ENCODE measurements around the gene PARP4.
"Not testable (repeated sequence)": the region's sequence is repeated elsewhere in the genome, so short reads cannot be mapped to it uniquely, and the experiment has no call there.

DNA sequence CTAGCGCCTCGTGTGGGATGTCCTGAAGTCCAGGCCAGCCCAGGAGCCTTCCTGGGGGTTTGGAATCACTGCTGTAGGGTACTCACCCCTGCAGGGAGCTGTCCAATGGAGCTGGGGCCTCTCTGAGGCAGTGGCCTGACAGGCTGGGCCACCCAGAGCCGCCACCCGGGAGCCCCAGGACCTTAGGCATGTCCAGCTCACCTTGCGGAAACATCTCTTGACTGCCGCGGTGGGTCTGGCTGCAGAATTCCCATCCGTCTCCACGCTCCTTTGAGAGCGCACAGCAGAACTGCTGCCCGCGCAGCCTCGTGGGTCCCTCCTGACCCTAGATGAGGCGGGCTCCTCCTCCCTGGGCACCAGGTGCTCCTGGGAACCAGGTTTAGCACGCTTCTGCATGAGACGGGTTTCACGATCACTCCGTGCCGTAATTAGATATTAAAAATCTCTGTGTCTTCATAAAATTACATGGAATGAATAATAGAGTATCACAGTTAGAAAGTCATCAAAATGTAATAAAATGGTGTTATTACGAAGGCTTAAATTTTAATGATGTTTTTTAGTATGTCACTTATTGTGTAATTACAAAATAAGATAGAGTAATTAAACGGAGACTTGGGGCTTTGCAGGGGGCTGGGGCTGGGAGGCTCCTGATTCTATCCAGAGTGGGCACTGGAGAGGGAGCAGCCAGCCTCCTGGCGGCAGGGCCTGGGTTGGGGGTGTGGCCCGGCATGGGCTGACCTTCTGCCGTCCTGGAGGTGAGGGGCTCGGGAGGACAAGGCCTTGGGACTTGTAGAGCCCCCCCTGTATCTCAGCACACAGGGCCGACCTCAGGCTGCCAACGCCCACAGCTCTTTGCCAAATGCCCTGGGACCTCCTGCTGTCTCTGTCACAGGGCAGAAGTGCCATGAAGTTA, 120.6 kb downstream of the PARP4 start:
- TF ChIP-seq, protein P1, sequence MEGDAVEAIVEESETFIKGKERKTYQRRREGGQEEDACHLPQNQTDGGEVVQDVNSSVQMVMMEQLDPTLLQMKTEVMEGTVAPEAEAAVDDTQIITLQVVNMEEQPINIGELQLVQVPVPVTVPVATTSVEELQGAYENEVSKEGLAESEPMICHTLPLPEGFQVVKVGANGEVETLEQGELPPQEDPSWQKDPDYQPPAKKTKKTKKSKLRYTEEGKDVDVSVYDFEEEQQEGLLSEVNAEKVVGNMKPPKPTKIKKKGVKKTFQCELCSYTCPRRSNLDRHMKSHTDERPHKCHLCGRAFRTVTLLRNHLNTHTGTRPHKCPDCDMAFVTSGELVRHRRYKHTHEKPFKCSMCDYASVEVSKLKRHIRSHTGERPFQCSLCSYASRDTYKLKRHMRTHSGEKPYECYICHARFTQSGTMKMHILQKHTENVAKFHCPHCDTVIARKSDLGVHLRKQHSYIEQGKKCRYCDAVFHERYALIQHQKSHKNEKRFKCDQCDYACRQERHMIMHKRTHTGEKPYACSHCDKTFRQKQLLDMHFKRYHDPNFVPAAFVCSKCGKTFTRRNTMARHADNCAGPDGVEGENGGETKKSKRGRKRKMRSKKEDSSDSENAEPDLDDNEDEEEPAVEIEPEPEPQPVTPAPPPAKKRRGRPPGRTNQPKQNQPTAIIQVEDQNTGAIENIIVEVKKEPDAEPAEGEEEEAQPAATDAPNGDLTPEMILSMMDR (conservative IDR thresholded peaks at IDR 0.05; ENCODE audit: low read depth in 2 of 2): not testable (repeated sequence)
- not testable (repeated sequence) for TF ChIP-seq POLR2AphosphoS5 (IDR thresholded peaks at IDR 0.05; ENCODE audit: low read depth); EZH2phosphoT487 (IDR thresholded peaks at IDR 0.05; ENCODE audit: unreplicated experiment); EZH2 (IDR thresholded peaks at IDR 0.05; ENCODE audit: low read depth, unreplicated experiment); CREB1 (CRISPR knock-in tag; IDR thresholded peaks at IDR 0.05; ENCODE audit: low read depth); JUNB (IDR thresholded peaks at IDR 0.05; ENCODE audit: unreplicated experiment); NANOG (IDR thresholded peaks at IDR 0.05; ENCODE audit: borderline replicate concordance); STAT1 (IDR thresholded peaks at IDR 0.05; ENCODE audit: unreplicated experiment); ZNF114 (CRISPR knock-in tag; IDR thresholded peaks at IDR 0.05)
- TF ChIP-seq, protein P2, sequence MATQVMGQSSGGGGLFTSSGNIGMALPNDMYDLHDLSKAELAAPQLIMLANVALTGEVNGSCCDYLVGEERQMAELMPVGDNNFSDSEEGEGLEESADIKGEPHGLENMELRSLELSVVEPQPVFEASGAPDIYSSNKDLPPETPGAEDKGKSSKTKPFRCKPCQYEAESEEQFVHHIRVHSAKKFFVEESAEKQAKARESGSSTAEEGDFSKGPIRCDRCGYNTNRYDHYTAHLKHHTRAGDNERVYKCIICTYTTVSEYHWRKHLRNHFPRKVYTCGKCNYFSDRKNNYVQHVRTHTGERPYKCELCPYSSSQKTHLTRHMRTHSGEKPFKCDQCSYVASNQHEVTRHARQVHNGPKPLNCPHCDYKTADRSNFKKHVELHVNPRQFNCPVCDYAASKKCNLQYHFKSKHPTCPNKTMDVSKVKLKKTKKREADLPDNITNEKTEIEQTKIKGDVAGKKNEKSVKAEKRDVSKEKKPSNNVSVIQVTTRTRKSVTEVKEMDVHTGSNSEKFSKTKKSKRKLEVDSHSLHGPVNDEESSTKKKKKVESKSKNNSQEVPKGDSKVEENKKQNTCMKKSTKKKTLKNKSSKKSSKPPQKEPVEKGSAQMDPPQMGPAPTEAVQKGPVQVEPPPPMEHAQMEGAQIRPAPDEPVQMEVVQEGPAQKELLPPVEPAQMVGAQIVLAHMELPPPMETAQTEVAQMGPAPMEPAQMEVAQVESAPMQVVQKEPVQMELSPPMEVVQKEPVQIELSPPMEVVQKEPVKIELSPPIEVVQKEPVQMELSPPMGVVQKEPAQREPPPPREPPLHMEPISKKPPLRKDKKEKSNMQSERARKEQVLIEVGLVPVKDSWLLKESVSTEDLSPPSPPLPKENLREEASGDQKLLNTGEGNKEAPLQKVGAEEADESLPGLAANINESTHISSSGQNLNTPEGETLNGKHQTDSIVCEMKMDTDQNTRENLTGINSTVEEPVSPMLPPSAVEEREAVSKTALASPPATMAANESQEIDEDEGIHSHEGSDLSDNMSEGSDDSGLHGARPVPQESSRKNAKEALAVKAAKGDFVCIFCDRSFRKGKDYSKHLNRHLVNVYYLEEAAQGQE (IDR thresholded peaks at IDR 0.05; ENCODE audit: unreplicated experiment): not testable (repeated sequence)
- TF ChIP-seq, protein P3, sequence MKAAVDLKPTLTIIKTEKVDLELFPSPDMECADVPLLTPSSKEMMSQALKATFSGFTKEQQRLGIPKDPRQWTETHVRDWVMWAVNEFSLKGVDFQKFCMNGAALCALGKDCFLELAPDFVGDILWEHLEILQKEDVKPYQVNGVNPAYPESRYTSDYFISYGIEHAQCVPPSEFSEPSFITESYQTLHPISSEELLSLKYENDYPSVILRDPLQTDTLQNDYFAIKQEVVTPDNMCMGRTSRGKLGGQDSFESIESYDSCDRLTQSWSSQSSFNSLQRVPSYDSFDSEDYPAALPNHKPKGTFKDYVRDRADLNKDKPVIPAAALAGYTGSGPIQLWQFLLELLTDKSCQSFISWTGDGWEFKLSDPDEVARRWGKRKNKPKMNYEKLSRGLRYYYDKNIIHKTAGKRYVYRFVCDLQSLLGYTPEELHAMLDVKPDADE (IDR thresholded peaks at IDR 0.05): not testable (repeated sequence)
